Astrocyte (in vitro differentiated cells and primary cell): ENCODE results near the gene EFCC1.

Source experiments
- EZH2 ChIP-seq: IDR thresholded peaks from 2 replicates; pipeline ENCODE4 v1.6.1; 2012; ENCODE audit warnings: mild to moderate bottlenecking, low read length, inconsistent platforms; ENCODE audit not compliant: insufficient read depth
- TF ChIP-seq, protein P1 (sequence below): IDR thresholded peaks from 2 replicates; pipeline ENCODE4 v1.5.1; 2011; ENCODE audit warnings: low read depth, mild to moderate bottlenecking, inconsistent platforms, low read length, moderate library complexity; ENCODE audit not compliant: insufficient read depth

GRCh38 chr3:129030611-129031010 lies 29.5 kb downstream of the EFCC1 start:
- TF ChIP-seq, protein P1, sequence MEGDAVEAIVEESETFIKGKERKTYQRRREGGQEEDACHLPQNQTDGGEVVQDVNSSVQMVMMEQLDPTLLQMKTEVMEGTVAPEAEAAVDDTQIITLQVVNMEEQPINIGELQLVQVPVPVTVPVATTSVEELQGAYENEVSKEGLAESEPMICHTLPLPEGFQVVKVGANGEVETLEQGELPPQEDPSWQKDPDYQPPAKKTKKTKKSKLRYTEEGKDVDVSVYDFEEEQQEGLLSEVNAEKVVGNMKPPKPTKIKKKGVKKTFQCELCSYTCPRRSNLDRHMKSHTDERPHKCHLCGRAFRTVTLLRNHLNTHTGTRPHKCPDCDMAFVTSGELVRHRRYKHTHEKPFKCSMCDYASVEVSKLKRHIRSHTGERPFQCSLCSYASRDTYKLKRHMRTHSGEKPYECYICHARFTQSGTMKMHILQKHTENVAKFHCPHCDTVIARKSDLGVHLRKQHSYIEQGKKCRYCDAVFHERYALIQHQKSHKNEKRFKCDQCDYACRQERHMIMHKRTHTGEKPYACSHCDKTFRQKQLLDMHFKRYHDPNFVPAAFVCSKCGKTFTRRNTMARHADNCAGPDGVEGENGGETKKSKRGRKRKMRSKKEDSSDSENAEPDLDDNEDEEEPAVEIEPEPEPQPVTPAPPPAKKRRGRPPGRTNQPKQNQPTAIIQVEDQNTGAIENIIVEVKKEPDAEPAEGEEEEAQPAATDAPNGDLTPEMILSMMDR, result no peak
- no peak for TF ChIP-seq EZH2
